Common myeloid progenitor, CD34-positive (primary cell): ENCODE results near the gene ABHD1.

Experiments
- CTCF ChIA-PET: fragments of 350-600 bp; sonication (Branson Sonifier 250); formaldehyde crosslinking; loops from one replicate; lab custom pipeline; 2021; ENCODE audit warnings: antibody characterized with exemption; lab: Charles Lee
- POLR2A ChIA-PET: fragments of 350-600 bp; sonication (Branson Sonifier 250); formaldehyde crosslinking; loops from one replicate; lab custom pipeline; 2021; ENCODE audit warnings: antibody characterized with exemption; lab: Charles Lee
- DNase-seq, 3 donors: peaks; one replicate each; pipeline versions ENCODE4 v3.0.0 to v3.0.0-alpha.2; 2013
- H3K27ac ChIP-seq, 2 experiments: 1 replicate in 1 of 2; 2 replicates in 1 of 2; pipeline ENCODE4 v1.7.0; 2013; ENCODE audit warnings: inconsistent platforms in 2 of 2, low read length in 2 of 2, mild to moderate bottlenecking in 2 of 2, low read depth in 1 of 2, moderate library complexity in 1 of 2; ENCODE audit not compliant: severe bottlenecking in 2 of 2, insufficient read depth in 1 of 2, poor library complexity in 1 of 2
- H3K27me3 ChIP-seq, 5 experiments: replicated peaks in 2 of 5; 1 replicate in 3 of 5; 2 replicates in 2 of 5; pipeline versions ENCODE4 v1.6.1 to v1.7.0; 2013; ENCODE audit warnings: low read length in 4 of 5, mild to moderate bottlenecking in 2 of 5, moderate library complexity in 2 of 5, inconsistent platforms in 1 of 5; ENCODE audit not compliant: insufficient read depth in 5 of 5, control insufficient read depth in 4 of 5
- H3K36me3 ChIP-seq, 4 experiments: 1 replicate in 2 of 4; 2 replicates in 2 of 4; pipeline versions ENCODE4 v1.6.1 to v1.7.0; 2013; ENCODE audit warnings: low read length in 3 of 4, control low read depth in 1 of 4, mild to moderate bottlenecking in 1 of 4; ENCODE audit not compliant: control insufficient read depth in 4 of 4, insufficient read depth in 4 of 4
- H3K4me1 ChIP-seq, 4 experiments: 1 replicate in 3 of 4; 2 replicates in 1 of 4; pipeline versions ENCODE4 v1.6.1 to v1.7.1; 2013; ENCODE audit warnings: low read length in 3 of 4, mild to moderate bottlenecking in 3 of 4, control low read depth in 1 of 4, inconsistent platforms in 1 of 4, moderate library complexity in 1 of 4; ENCODE audit not compliant: control insufficient read depth in 4 of 4, insufficient read depth in 4 of 4; ENCODE audit errors: control extremely low read depth in 1 of 4
- H3K4me3 ChIP-seq, 7 experiments: 1 replicate in 4 of 7; 2 replicates in 3 of 7; pipeline versions ENCODE4 v1.5.1 to v1.7.0; 2013; ENCODE audit warnings: mild to moderate bottlenecking in 7 of 7, low read length in 6 of 7, moderate library complexity in 6 of 7, inconsistent platforms in 2 of 7, low read depth in 2 of 7, control low read depth in 1 of 7; ENCODE audit not compliant: insufficient read depth in 4 of 7, control insufficient read depth in 1 of 7; ENCODE audit errors: extremely low read depth in 1 of 7
- H3K9me3 ChIP-seq, 5 experiments: 1 replicate in 4 of 5; 2 replicates in 1 of 5; pipeline versions ENCODE4 v1.6.1 to v1.7.1; 2013; ENCODE audit warnings: low read length in 4 of 5, mild to moderate bottlenecking in 2 of 5, inconsistent platforms in 1 of 5, low read depth in 1 of 5, moderate library complexity in 1 of 5; ENCODE audit not compliant: control insufficient read depth in 4 of 5, insufficient read depth in 2 of 5; ENCODE audit errors: control extremely low read depth in 1 of 5
- WGBS: methylation state at CpG from one replicate; pipeline ENCODE4 v1.1.5; 2013; ENCODE audit not compliant: insufficient coverage; 5-methylcytosine and 5-hydroxymethylcytosine counted together

Gene ABHD1

GRCh38 chr2:27079233-27080139, 44.1 kb upstream of the ABHD1 start:
- 63% methylated on average over 7 of the region's 14 CpGs for WGBS
- Histone ChIP-seq H3K4me1 (peaks cover 11 to 93% (median 70%) of the 10 kb centered on the region in 4 experiments), H3K9me3 (no peaks in the 10 kb centered on the region), H3K27ac (peak overlapping the region in 1 of 2 experiments; percentile 34), H3K27me3 (no peaks in the 10 kb centered on the region), H3K4me3 (peak overlapping the region in 5 of 7 experiments; percentile 19 to 78 (median 66)), H3K36me3 (peaks cover 0 to 6% (median 3%) of the 10 kb centered on the region in 4 experiments)
- peak in 2 of 3 donors; percentile 17 to 24 for DNase-seq
- ChIA-PET POLR2A (interaction anchor here (1.7 kb wide), 1 partner anchor 8 kb away, joined by 12 read pairs; the partner anchor contains the start of gene OST4), CTCF (interaction anchor here (1.2 to 28.0 kb wide), 3 partner anchors 7 to 26 kb away, joined by 4 to 381 read pairs (median 28); partner anchors contain the start of genes AGBL5 and OST4)

GRCh38 chr2:27080140-27080469, 43.5 kb upstream of the ABHD1 start:
- WGBS = 93% methylated on average over 7 of the region's 7 CpGs
- peaks cover 5 to 89% (median 65%) of the 10 kb centered on the region in 4 experiments for H3K4me1 ChIP-seq
- H3K9me3 ChIP-seq = no peaks in the 10 kb centered on the region
- ChIA-PET POLR2A (interaction anchor here (1.7 kb wide), 1 partner anchor 8 kb away, joined by 12 read pairs; the partner anchor contains the start of gene OST4), CTCF (interaction anchor here (1.2 to 28.0 kb wide), 3 partner anchors 8 to 26 kb away, joined by 4 to 381 read pairs (median 28); partner anchors contain the start of genes AGBL5 and OST4)
- no peaks in the 10 kb centered on the region for H3K27me3 ChIP-seq
- H3K36me3 ChIP-seq = peaks cover 0 to 10% (median 3%) of the 10 kb centered on the region in 4 experiments
- H3K4me3 ChIP-seq = peak overlapping the region in 4 of 7 experiments; percentile 28 to 78 (median 65)
- H3K27ac ChIP-seq = peak overlapping the region in 1 of 2 experiments; percentile 23
- DNase-seq = no peak

GRCh38 chr2:27080603-27080936, 43.0 kb upstream of the ABHD1 start:
- no peaks in the 10 kb centered on the region for H3K27me3 ChIP-seq
- no peaks in the 10 kb centered on the region for H3K9me3 ChIP-seq
- DNase-seq = no peak
- WGBS = 96% methylated on average over 13 of the region's 14 CpGs
- peak overlapping the region in 3 of 7 experiments; percentile 26 to 66 (median 64) for H3K4me3 ChIP-seq
- peaks cover 0 to 12% (median 3%) of the 10 kb centered on the region in 4 experiments for H3K36me3 ChIP-seq
- POLR2A ChIA-PET = interaction anchor here (1.2 to 1.7 kb wide), 4 partner anchors 9 to 54 kb away, joined by 4 to 12 read pairs (median 6); partner anchors contain the start of genes AGBL5, OST4 and PREB
- H3K27ac ChIP-seq = peak overlapping the region in 1 of 2 experiments; percentile 23
- peaks cover 7 to 89% (median 65%) of the 10 kb centered on the region in 4 experiments for H3K4me1 ChIP-seq
- CTCF ChIA-PET = interaction anchor here (1.2 to 28.0 kb wide), 8 partner anchors 8 to 64 kb away, joined by 3 to 381 read pairs (median 4); partner anchors contain the start of genes AGBL5 and OST4

GRCh38 chr2:27081984-27082772, 41.4 kb upstream of the ABHD1 start:
- peaks cover 0 to 12% (median 3%) of the 10 kb centered on the region in 4 experiments for H3K36me3 ChIP-seq
- ChIA-PET CTCF (interaction anchor here (0.8 to 28.0 kb wide), 17 partner anchors 9 to 217 kb away, joined by 3 to 381 read pairs (median 3); partner anchors contain the start of genes AGBL5, OST4 and TMEM214), POLR2A (interaction anchor here (1.2 to 1.3 kb wide), 3 partner anchors 31 to 52 kb away, joined by 4 to 7 read pairs (median 4); partner anchors contain the start of genes AGBL5 and PREB)
- no peaks in the 10 kb centered on the region for H3K27me3 ChIP-seq
- WGBS = 95% methylated on average over 35 of the region's 38 CpGs
- H3K27ac ChIP-seq = peak overlapping the region; percentile 26 to 86
- peaks cover 7 to 87% (median 71%) of the 10 kb centered on the region in 4 experiments for H3K4me1 ChIP-seq
- DNase-seq = no peak
- no peaks in the 10 kb centered on the region for H3K9me3 ChIP-seq
- H3K4me3 ChIP-seq = peak overlapping the region in 4 of 7 experiments; percentile 42 to 63 (median 58)

- POLR2A ChIA-PET = no interaction called here
- DNase-seq = no peak
- H3K27me3 ChIP-seq = no peaks in the 10 kb centered on the region
- no peaks in the 10 kb centered on the region for H3K9me3 ChIP-seq
- H3K36me3 ChIP-seq = peaks cover 0 to 12% (median 3%) of the 10 kb centered on the region in 4 experiments
- H3K4me3 ChIP-seq = no peak overlapping the region
- H3K4me1 ChIP-seq = peaks cover 7 to 85% (median 73%) of the 10 kb centered on the region in 4 experiments
- CTCF ChIA-PET = interaction anchor here (0.8 to 28.0 kb wide), 12 partner anchors 8 to 217 kb away, joined by 3 to 381 read pairs (median 3); partner anchors contain the start of genes AGBL5, OST4 and TMEM214
- H3K27ac ChIP-seq = peak overlapping the region in 1 of 2 experiments; percentile 86
- WGBS = 94% methylated on average over 19 of the region's 27 CpGs
Measured at GRCh38 chr2:27082773-27083409, 40.7 kb upstream of the ABHD1 start.
